Activated CD4-positive, alpha-beta T cell treated with anti-CD3 and anti-CD28 coated beads, Interleukin-2, amount 50 U/mL, for 16 hours (primary cell): Measurements from ENCODE around the gene KRT72.
A peak's percentile ranks its signal among the peaks of the same experiment; 100 is the strongest.

ENCODE experiments used
- DNase-seq: peaks from one replicate; pipeline ENCODE4 v3.0.0-alpha.2; 2020

Gene KRT72

DNA sequence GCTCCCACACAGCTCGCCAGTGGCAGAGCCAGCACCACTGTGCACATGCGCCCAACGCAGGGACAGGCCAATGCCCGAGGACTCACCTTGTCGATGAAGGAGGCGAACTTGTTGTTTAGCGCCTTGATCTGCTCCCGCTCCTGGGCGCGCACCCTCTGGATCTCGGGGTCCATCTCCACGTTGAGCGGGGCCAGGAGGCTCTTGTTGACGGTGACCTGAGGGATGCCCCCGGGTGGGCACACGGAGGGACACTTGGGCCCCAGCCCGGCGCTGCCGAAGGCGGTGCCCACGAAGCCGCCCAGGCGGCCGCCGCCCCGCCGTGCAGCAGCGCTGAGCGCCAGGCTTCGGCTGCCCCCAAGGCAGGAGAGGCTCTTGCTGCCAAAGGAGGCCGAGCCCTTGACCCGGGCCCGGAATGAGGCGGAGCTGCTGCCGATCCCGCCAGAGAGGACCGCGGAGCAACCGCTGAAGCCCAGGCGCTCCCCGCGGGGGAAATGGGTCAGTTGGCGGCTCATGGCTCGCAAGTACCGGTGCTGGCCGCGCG lies at the start of gene KRT72:
TSS of gene KRT72 (minus strand) at position 523 of the 541 bp plus-strand sequence. CDS start at position 512, 11 bp downstream.
- DNase-seq = no peak

DNA sequence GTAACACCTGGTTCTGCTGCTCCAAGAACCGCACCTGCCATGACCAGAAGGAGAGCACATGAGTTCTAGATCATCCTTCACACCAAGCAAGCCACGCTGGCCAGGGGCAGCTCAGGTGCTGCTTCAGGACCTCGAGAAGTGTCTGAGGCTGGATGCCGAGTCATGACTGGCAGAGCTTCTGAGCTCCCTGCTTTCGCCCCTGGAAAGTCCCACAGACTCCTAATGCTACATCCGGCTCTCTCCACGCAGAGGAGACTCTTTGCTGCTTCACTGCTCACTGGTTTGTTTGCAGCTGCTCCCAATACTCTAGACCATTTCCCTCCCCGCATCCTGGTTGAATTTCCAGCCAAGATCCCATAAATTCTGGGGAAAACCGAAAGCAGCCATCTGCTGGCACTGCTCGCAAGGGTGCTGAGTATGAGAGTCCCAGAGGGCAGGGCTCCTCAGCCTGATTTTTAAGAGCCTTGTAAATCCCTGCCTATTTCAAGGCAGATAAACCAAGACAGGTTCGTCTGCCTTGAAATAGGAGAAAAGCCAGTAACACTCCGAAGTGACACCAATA lies 49.3 kb upstream of the KRT72 start:
- no peak for DNase-seq

- no peak for DNase-seq
Observed at GRCh38 chr12:52649066-52649465, 47.8 kb upstream of the KRT72 start.

DNA sequence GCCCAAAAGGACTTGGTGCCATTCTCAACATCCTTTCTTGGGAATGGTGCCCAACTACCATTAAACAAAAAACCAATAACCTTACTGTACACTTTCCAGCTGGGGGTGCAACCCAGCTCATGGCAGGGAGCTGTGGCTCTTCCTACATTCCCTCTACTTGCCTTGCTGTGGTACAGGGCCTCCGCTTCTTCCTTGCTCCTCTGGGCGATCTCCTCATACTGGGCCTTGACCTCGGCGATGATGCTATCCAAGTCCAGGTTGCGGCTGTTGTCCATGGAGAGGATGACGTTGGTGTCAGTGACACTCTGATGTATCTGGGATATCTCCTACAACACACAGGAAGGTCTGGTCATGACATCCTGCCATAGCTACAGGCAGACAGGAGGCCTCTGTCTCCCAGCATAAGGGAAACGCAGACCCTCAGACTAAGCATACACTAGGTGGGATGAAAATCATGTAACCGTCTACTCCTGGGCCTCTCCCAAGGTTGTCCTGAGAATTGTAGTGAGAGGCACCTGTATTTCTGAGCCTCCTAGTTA lies 46.8 kb upstream of the KRT72 start:
- no peak for DNase-seq

- DNase-seq = no peak
Observed at GRCh38 chr12:52647601-52648000, 46.3 kb upstream of the KRT72 start.

DNA sequence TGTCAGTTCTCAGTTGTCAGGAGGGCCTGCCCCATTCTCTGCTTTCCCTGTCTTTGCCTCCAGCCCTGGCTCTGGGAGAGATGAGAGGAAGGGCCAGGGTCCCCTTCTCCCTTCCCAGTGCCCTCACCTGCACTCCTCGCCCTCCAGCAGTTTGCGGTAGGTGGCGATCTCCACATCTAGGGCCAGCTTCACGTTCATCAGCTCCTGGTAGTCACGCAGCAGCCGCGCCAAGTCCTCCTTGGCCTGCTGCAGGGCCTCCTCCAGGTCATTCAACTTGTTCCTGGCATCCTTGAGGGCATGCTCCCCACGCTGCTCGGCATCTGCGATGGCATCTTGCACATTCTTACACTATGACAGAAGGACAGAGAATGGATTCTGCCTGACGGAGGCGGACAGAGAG lies 45.4 kb upstream of the KRT72 start:
- no peak for DNase-seq

GRCh38 chr12:52645982-52646381 lies 44.7 kb upstream of the KRT72 start:
- DNase-seq = no peak

DNA sequence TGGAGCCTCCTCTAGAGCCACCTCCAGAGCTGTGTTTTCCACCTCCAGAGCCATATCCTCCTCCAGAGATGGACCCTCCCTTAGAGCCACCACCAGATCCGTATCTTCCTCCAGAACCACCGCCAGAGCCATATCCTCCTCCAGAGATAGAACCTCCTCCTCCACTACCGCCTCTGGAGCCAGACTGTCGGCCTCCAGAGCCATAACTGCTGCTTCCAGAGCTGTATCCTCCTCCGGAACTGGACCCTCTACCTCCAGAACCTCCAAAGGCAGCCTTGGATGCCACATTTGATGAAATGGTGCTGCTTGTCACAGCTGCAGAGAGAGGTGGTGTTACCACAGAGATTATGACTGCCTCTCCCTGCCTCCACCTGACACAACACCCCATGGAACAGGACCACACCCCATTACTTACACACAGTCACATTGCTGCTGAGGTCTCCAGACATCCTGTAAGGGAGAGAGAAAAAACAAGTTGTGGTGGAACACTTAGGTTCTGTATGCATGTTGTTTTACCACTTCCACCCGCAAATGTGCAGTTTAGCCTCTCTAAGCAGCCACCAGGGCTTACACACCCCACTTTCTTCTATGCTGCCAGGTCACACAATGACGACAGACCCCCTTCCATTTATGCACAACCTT lies 44.0 kb upstream of the KRT72 start:
- peak; percentile 18 for DNase-seq

- no peak for DNase-seq
Observed at GRCh38 chr12:52644078-52644415, 42.8 kb upstream of the KRT72 start.

- no peak for DNase-seq
Observed at GRCh38 chr12:52643233-52644077, 42.2 kb upstream of the KRT72 start.

DNA sequence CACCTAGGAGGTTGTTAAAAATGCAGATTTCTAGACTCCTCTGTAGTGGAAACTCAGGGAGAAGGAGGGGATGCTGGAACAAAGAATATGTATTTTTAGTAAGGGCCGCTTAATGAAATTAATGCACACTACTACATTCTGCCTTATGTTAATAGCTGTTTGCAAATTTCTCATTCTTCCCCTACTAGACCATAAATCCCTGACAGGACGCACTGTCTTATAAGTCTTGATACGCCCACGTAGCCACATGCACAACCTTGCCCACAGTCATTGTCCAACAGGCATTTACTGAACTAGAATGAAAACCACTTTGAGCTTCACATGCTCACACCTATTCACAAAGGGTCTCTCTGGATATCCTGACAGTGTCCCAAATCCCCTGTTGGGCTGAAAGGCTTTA lies 40.2 kb upstream of the KRT72 start:
- DNase-seq = no peak

- no peak for DNase-seq
Observed at GRCh38 chr12:52637299-52637698, 36.0 kb upstream of the KRT72 start.

DNA sequence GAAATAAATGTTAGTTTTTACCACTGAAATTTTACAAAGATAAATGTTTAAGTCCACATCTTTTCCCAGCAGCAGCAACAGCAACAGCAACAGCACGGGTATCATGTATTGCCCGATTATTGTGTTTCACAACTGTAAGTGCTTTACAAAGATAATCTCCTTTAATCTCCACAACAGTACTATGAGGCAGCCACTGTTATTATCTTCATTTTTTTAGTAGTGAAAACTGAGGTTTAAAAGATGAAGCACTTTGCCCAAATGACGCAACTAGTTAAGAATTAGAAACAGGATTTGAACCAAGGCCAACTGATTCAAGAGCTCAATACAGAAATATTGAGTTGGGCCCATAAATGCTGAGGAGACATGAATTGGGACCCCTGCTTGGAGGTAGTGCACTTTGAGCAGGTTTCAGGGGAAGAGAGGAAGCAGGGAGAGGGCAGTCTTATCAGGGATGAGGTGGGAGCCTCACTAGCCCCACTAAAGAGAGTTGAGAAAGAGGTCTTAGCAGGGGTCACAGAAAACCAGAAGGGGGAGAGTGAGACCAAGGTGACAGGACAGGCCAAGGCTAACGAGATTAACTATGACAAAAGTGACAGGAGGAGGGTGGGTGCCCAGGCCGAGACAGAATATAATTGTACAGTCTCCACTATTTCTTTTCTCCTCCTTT lies 35.5 kb upstream of the KRT72 start:
- no peak for DNase-seq

- DNase-seq = no peak
Observed at GRCh38 chr12:52636189-52636588, 34.9 kb upstream of the KRT72 start.

DNA sequence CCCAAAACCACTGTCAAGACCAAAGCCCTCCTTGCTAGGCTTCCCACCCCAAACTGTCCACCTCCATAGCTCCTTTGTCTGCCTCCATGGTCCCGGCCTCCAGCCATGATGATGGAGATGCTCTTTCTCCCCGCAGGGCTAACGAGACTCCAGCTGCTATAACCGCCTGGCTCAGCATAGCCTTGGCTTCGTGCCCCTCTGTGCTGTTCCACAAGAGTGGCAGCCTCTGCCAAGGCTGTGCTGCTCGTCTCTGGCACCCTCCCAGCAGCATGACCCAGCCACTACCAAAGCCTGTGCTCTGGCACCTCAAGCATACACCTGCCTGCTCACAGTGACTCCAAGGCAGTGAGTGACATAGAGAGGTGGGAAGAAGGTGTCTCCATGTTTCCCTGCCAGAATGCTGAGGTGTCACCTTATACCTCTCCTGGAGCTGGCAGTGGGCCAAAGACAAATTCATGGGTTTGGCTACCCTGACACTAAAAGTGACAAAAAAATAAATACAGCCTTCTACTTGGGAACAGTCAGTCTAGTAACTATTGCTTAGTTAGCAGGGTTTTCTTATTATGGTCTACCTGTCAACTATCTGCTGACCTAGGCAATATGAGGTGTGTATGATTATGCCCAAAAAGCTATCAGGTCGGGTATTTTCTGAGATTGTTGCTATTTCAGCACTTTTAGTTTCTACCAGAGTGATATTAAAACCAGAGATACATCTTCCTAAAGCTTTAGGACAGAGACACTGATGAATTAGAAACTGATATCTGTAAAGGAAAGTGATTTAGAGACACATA lies 33.2 kb upstream of the KRT72 start:
- no peak for DNase-seq

GRCh38 chr12:52633383-52633782 lies 32.1 kb upstream of the KRT72 start:
- no peak for DNase-seq

GRCh38 chr12:52632656-52633055 lies 31.4 kb upstream of the KRT72 start:
- no peak for DNase-seq

GRCh38 chr12:52631676-52632459 lies 30.6 kb upstream of the KRT72 start:
- DNase-seq = no peak

DNA sequence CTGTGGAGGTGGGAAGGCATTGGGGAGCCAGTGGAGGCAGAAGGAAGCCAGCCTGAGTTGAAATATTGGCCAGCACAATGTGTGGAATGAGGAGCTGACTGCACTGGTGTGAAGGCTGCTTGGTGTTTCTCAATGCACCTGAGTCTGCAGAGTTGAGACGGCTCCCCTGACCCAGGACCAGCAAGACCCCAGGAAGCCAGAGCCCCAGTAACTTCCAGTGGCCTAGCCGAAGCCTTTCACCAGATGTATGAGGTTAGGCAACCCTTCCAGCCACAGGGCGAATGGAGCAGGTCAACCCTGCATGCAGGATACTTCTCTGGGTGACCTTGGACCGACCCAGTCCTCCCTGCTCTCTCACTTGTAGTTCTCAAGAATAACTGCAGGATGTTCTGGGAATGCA lies 30.0 kb upstream of the KRT72 start:
- no peak for DNase-seq

DNA sequence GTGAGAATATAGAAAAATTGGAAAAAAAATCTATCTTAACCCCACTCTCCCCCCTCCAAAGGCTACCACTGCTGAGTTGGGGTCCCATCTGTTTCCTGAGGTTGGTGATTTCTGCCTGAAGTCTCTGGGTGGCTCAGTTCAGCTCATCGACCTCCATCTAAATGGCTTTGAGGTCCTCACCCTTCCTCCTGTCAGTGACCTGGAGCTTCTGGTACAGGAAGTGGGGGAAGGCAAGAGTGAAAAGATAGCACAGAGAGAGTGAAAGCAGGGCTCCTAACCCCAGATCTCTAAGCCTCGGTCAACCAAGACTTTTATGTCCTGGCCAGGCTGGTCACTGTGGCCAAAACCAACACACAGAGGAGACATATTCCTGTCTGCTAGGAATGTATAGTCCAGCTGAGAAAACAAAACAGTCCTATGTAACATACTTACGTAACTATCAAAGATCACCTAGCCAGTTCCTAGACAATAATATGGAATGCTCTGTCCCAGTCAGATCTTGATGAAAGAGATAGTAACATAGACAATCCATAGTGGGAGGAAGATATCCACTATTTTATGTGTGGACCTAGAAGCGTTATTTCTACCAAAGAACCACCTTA lies 29.4 kb upstream of the KRT72 start:
- DNase-seq = no peak

GRCh38 chr12:52630008-52630500 lies 28.8 kb upstream of the KRT72 start:
- no peak for DNase-seq
